HG03039 (cell line): Measurements from ENCODE around the gene METTL1.
"Not testable (repeated sequence)": the region's sequence is repeated elsewhere in the genome, so short reads cannot be mapped to it uniquely, and the experiment has no call there.

Experiments used
- ATAC-seq: cut with Tn5 transposase; IDR thresholded peaks from one replicate; pipeline ENCODE4 v1.9.1; 2021; ENCODE audit warnings: mild to moderate bottlenecking, moderate library complexity; ENCODE audit not compliant: unreplicated experiment

METTL1 gene

DNA sequence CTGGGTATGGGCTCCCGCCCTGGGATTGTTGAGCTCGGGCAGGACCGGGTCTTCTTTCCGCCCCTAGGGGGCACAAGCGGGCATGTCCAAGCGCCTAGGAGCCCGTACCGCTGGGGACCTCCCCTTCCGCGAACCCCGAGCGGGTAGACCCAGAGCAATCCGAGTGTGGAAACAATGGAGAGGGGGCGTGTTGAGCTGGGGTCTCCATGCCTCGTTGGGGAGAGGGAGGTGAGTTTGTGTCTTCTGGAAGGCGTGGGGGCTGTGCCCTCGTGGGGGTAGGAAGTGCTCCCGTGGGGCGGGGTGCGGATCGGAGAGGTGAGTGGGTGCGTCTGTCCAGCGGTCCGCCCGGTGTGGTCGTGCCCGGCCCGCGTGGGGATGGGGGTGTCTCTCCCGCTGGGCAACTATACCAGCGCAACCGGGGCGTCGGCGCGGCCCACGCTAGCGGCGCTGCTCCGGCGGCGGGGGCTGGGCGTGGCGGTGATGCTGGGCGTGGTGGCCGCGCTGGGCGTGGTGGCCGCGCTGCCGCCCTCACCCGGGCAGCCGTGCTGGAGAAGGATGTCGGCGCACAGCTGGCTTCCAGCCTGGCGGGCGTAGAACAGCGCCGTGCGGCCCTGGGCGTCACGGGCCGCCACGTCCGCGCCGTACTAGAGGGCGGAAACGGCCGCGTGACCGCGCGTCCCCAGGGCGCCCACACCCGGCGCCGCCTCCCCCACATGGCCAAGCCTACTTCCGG lies 45.6 kb downstream of the METTL1 start:
- no peak for ATAC-seq

DNA sequence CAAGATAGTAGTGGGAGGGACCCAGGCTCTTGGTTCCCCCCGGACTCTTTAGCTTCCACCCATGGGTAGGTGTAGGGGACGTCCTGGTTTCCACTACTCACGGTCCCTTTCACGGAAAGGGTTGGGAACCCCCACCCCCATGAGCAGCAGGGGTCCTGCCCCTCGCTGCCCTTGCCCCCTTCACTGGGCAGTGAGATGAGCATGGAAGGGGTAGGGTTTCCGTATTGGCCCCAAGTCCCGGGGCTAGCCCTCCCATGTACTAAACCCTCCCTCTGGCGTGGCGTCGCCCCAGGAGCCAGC lies 46.1 kb downstream of the METTL1 start:
- no peak for ATAC-seq

DNA sequence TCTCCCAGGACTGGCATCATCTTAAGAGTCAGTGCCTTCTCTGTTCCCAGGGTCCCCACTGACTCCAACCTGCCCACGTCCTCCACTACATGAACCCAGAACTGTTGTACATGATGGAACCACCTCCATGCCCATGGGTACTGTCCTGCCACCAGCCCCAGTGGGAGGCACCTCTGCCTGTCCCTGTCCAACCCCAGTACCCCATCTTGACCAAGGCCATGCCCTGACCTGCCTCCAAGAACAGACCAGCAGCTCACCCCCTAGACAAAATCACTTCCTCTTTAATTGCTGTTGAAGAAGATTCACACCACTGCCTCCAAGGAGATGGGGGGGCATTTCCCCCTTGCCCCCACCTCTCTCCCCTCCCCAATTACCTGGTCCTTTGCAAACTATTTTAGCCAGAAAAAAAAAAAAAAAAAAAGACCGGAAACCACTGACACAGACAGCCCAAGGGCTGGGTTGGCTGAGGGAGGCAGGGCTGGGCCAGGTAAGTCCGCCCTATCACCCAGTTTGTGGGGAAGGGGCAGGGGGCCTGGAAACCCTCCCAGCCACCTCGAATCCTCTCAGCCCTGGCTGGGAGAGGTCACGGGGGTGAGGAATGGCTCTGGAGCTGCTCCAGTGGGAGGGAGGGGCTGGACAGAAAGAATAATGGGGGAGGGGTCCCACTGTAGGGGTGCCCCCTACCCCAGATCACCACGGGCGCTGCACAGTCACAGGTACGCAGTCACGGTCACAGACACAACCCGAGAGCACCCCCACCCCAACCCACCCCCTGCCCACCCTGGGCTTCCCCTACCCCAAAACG lies 46.8 kb downstream of the METTL1 start:
- ATAC-seq: no peak

DNA sequence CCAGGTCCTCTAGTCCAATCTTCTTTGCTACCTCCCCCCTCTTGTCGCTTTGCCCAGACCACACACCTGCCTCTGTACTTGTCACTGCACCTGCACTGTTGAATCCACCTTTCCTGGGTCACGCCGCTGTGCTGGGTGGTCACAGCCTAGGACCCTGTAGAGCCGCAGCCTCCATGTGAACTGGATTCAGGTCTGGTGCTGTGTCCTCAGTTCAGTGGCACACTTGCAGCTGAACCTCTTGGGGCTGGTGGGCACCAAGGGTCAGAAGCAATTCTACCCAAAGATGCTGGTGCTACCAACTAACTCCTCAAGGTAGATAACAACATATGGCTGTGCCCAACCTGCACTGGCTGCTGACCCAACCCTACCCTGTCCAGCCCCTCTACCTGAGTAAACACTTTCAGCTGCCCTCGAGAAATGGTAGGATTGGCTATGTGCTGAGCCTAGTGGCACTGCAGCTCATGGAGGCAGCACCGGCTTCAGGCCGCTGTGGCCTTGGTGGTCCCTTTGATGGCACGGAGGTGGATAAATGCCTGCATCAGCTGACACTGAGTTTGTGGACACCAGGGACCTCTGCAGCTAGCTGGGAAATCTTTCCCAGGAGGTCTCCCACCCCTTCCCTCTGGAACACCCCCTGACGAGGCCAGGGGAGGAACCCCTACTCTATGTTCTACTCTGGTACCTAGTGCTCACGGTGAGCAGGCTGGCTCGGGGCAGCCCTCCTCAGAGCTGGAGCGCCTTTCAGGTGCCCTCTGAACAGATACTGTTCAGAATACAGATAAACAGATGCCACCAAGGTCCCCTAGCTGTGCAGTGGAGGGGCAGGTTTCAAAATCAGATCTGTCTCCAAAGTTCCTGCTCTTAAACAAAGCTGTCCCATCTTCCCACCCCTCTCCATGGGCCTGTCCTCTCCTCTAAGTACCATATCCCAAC lies 47.6 kb downstream of the METTL1 start:
- ATAC-seq: no peak

DNA sequence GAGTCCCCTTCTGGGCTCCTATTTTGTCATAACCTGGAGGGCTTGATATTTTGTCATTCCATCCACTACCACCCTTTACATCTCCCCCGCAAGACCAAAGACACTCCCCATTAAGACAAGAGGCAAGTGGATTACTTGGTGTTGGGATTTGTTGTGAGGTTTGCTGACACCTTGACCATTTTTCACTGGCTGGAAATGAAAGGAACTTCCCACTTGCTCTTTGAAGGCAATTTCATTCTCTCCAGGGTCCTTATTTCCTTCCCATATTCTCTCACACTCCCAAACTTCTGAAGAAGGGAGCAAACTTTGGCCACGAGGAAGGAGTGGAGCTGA lies 48.3 kb downstream of the METTL1 start:
- ATAC-seq: no peak

DNA sequence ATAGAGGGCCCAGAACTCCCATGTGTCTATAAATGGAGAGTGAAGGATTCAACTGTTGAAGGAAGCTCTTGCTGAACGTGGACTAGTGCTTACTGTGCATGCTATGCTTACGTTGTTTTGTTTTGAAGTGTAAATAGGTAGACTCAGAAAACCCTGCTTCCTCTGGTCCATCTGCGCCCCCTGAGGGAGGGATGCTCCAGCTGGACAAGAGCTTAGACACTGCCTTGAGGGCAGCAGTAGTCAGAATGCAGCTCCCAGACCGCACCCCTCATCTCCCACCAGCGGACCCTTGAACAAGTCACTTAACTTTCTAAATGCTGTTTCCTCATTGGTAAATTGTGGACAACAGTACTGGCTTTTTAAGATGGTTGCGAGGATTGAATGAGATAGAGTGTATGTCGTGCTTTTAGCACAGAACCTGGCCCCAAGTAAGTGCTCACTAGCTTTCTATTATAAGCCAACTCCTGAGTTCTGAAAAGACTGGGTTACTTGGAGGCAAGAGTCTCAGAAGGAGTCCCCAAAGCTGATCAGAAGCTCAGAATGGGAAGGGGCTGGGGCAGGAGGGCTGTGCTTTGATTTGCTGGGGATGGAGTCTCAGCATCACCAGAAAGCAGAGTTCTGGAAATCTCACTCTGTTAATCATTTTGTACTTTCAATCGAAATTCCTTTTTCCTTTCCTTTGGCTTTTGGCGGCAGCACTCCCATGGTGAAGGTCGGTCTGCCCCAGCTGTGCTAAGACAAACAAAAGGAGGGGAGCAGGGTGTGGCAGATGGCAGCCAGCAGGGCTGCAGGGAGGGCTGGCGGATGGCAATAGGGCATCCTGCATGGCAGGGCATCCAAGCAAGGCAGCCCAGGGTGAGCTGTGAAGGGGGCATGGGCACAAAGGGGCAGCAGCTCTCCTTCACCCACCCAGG lies 48.9 kb downstream of the METTL1 start:
- no peak for ATAC-seq

DNA sequence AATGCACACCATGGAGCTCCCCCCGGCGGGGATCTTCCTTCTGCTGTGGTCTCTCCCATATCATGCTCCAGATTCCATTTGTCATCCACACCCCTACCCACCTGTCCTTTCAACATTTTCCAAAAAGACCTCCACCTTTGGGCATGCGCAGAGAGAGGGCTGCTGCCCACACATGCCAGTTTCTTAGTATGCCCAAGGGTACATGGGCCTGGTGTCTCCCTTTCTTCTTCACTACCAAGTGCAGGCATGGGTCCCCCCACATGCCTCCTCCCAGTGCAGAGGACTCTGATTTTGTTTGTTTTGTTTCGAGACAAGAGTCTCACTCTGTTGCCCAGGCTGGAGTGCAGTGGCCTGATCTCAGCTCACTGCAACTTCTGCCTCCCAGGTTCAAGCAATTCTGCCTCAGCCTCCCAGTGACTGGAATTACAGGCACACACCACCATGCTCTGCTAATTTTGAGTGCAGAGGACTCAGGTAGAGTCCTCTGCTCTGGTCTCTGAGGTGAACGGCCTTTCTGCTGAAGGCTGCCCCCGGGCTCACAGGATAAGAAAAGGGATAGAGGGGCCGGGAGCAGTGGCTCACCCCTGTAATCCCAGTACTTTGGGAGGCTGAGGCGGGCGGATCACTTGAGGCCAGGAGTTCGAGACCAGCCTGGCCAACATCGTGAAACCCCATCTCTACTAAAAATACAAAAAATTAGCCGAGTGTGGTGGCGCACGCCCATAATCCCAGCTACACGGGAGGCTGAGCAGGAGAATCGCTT lies 49.9 kb downstream of the METTL1 start:
- ATAC-seq: not testable (repeated sequence)

DNA sequence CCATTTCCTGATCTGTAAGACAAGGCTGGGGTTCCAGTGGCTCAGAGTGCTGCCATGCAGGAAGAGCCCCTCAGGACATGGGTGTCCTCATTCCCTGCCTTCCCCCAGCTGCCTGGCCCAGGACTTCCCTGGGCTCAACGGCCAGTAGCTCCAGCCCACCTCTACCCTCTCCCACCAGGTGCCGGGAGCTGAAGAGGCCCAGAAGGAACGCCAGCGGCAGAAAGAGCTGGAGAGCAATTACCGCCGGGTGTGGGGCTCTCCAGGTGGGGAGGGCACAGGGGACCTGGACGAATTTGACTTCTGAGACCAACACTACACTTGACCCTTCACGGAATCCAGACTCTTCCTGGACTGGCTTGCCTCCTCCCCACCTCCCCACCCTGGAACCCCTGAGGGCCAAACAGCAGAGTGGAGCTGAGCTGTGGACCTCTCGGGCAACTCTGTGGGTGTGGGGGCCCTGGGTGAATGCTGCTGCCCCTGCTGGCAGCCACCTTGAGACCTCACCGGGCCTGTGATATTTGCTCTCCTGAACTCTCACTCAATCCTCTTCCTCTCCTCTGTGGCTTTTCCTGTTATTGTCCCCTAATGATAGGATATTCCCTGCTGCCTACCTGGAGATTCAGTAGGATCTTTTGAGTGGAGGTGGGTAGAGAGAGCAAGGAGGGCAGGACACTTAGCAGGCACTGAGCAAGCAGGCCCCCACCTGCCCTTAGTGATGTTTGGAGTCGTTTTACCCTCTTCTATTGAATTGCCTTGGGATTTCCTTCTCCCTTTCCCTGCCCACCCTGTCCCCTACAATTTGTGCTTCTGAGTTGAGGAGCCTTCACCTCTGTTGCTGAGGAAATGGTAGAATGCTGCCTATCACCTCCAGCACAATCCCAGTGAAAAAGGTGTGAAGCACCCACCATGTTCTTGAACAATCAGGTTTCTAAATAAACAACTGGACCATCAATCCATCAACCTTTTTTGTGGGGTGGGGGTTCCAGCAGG lies 51.0 kb downstream of the METTL1 start:
- no peak for ATAC-seq

DNA sequence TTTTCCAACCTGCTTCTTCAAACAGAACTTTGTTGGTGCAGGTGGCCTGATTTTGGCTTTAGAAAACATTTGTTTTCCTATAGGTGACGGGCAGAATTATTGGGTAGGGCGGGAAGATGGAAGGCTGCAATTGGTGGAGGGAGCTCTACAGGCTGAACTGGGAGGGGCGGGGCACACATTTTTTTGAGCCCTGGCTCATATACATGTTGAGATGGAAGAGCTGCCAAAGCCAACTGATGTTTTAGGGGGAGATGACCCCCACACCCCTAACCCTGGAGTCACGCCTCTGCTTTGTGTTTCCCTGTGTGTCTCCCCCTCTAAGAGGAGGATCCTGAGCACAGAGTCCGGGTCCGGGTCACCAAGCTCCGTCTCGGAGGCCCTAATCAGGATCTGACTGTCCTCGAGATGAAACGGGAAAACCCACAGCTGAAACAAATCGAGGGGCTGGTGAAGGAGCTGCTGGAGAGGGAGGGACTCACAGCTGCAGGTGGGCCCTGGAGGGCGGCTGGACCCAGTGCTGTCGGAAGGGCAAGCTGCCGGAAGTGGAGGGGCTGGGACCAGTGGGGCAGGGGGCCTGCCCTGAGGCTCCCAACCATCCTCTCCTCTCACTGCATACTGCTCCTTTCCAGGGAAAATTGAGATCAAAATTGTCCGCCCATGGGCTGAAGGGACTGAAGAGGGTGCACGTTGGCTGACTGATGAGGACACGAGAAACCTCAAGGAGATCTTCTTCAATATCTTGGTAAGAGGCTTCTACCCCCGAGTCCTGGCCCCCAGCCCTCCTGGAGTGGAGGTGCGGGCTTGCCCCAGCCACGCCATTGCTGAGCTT lies 51.9 kb downstream of the METTL1 start:
- no peak for ATAC-seq

DNA sequence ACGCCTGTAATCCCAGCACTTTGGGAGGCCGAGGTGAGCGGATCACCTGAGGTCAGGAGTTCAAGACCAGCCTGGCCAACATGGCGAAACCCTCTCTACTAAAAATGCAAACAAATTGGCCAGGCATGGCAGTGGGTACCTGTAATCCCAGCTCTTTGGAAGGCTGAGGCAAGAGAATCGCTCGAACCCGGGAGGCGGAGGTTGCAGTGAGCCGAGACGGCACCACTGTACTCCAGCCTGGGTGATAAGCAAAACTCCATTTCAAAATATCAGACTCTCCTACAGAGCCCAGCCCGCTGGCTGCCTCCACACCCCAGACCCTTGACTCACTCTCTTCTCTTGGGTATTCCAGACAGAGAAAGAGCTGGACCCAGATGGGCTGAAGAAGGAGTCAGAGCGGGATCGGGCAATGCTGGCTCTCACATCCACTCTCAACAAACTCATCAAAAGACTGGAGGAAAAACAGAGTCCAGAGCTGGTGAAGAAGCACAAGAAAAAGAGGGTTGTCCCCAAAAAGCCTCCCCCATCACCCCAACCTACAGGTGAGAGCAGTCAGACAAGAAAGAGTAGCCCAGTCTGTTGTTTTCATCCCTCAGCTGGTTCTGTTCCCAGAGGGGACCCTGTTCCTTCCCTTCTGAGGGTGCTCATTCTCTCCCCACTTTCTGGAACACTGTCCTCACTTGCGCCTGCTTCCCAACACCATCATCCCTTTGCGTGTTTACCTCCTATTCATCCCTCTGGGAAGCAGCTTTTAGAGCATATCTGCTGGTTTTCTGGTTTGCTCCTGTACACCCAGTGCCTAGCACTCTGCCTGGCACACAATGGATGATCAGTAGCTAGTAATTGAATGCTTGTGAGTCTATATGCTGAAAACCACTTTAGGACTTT lies 53.0 kb downstream of the METTL1 start:
- ATAC-seq: no peak
